ENCODE results near the gene DPPA4. TPM values are rescaled to one million over a fixed set of nuclear protein-coding genes. Genes with fewer than 3 reads are reported as not detected.

DPPA4 gene
- total RNA-seq, 1 donor: not detected

GRCh38 chr3:109278141-109278540, 59.2 kb downstream of the DPPA4 start:
- DNase-seq (ENCODE audit: low read depth): no peak
- H3K4me3 ChIP-seq (ENCODE audit: low read depth, low read length): no peak overlapping the region
- no peak for TF ChIP-seq CTCF (IDR thresholded peaks at IDR 0.05; ENCODE audit: insufficient read depth, low read depth, low read length)

Small RNA genes within 50 kb of the gene (small RNA-seq; reads per million reads assigned to genes)
- gene AC124945.1 (not detected), gene RF00017 (not detected)

Other genes starting within 250 kb of the DPPA4 start
- not detected in 2 replicates for gene MORC1, start 219.4 kb downstream of the DPPA4 start, total RNA-seq
- not detected in 2 replicates for gene C3orf85, start 200.8 kb downstream of the DPPA4 start, total RNA-seq
- not detected in 2 replicates for gene DPPA2, start 21.0 kb downstream of the DPPA4 start, total RNA-seq

Measured in fibroblast of villous mesenchyme (primary cell).